Heart left ventricle (tissue), 16 donors: ENCODE data around the gene ARL14EP. TPM values are rescaled to one million over a fixed set of nuclear protein-coding genes. Genes with fewer than 3 reads are reported as not detected.

Experiments
- ATAC-seq, 4 donors: fragments of 200-7000 bp; cut with Tn5 transposase; one replicate each; pipeline ENCODE4 v1.9.1; 2020 to 2022; ENCODE audit warnings: moderate library complexity in 4 of 4, mild to moderate bottlenecking in 3 of 4, moderate number of reproducible peaks in 1 of 4
- DNase-seq, 5 donors: peaks; one replicate each; pipeline ENCODE4 v3.0.0-alpha.2; 2020
- H3K27ac ChIP-seq, 12 donors: fragments of 200-600 bp; sonication (generic) in 4 of 12; one replicate each; pipeline versions ENCODE4 v1.5.0 to v1.8.0; 2016 to 2022; ENCODE audit warnings: mild to moderate bottlenecking in 2 of 12
- H3K27me3 ChIP-seq, 9 donors: fragments of 200-600 bp; sonication (generic) in 2 of 9; one replicate each; pipeline versions ENCODE4 v1.5.1 to v1.8.0; 2016 to 2022; ENCODE audit warnings: mild to moderate bottlenecking in 3 of 9
- H3K36me3 ChIP-seq, 9 donors: fragments of 200-600 bp; sonication (generic) in 2 of 9; one replicate each; pipeline versions ENCODE4 v1.5.0 to v1.8.0; 2018 to 2022; ENCODE audit warnings: mild to moderate bottlenecking in 2 of 9
- H3K4me1 ChIP-seq, 12 donors: fragments of 200-600 bp; sonication (generic) in 4 of 12; one replicate each; pipeline versions ENCODE4 v1.5.0 to v1.8.0; 2016 to 2022; ENCODE audit warnings: mild to moderate bottlenecking in 3 of 12
- H3K4me3 ChIP-seq, 12 donors: fragments of 200-600 bp; sonication (generic) in 4 of 12; one replicate each; pipeline versions ENCODE4 v1.5.0 to v1.8.0; 2017 to 2022; ENCODE audit warnings: mild to moderate bottlenecking in 9 of 12, moderate library complexity in 4 of 12
- H3K9me3 ChIP-seq, 12 donors: fragments of 200-600 bp; sonication (generic) in 4 of 12; one replicate each; pipeline versions ENCODE4 v1.5.0 to v1.8.0; 2016 to 2022; ENCODE audit warnings: mild to moderate bottlenecking in 1 of 12
- POLR2A ChIP-seq, 2 donors: fragments of 450-650 bp; IDR thresholded peaks; one replicate each; pipeline ENCODE4 v1.6.1; 2017; ENCODE audit warnings: antibody characterized with exemption in 2 of 2, mild to moderate bottlenecking in 2 of 2, moderate library complexity in 2 of 2
- WGBS, 4 donors: extraction: QIAGEN DNeasy Blood & Tissue Kit in 2 of 4; methylation state at CpG; one replicate each; pipeline versions ENCODE4 v1.1.5 to v1.1.7; 2013 to 2018; 5-methylcytosine and 5-hydroxymethylcytosine counted together
- intact Hi-C, 10 donors: fragments of 100-400 bp; cut with DNase I; formaldehyde crosslinking; loops; one replicate each; pipeline versions ENCODE4 v1.11.1 to v1.14.2; 2022
- polyA plus RNA-seq, 2 donors: library from polyadenylated mRNA; stranded (reverse); fragments of 200-250 nt; gene quantifications; one replicate each; pipeline ENCODE4 v1.2.3, GENCODE V29; 2013
- total RNA-seq, 9 donors: library from RNA; depleted of rRNA in 2 of 9; stranded (reverse); fragments of >200 nt in 2 of 9; fragmentation: NEBNext Ultra II Directional in 3 of 9; extraction: Animal tissue kit (Norgen Biotek cat#: 25700) in 3 of 9; gene quantifications; one replicate each; pipeline versions ENCODE4 v1.1.0 to v1.2.4, GENCODE V29; 2016 to 2023
- TF ChIP-seq, protein P1 (sequence below), 12 donors: fragments of 200-600 bp; sonication (generic) in 4 of 12; IDR thresholded peaks; one replicate each; pipeline versions ENCODE4 v1.5.0 to v1.8.0; 2018 to 2022; ENCODE audit warnings: antibody characterized with exemption in 12 of 12, mild to moderate bottlenecking in 5 of 12
- donor health status: ischemic (EF 13 %, LVEDD 7.1; RV severe dilation, severe dysfunction).
- donor health status: healthy with polysubstance abuse.
- donor health status: DM: no; HTN: yes; CAD: no.
- donor health status: DM: no; HTN: no; CAD: no.
- donor health status: ischemic (EF 25% LVEDD 6.9; RV normal size, moderate dysfunction).
- donor health status: ischemic (EF 25% LVEDD 5.7; RV mildly dilated, moderate dysfunction).
- donor health status: healthy.
- donor health status: DM: yes; HTN: yes; CAD: no.
- donor health status: ischemic (EF 35%, LVEDD 5.7; RV mildly dilated, moderate dysfunction).
- donor health status: nonischemic (EF 11% LVEDD 7.7; RV severe dilation, severe dysfunction).
- donor health status: DM: yes; HTN: yes; CAD: no.
- donor health status: PGD.
- donor health status: ischemic (EF 29% LVEDD 5.4; RV normal size, mild dysfunction).
- donor health status: nonischemic (EF 23%, LVEDD 6.1; RV moderate dilation, normal function).

The ARL14EP gene
- total and polyA plus RNA-seq, 11 donors, result 13.1 to 43.8 (median 30.1) TPM

GRCh38 chr11:30291331-30291730 lies 31.6 kb upstream of the ARL14EP start:
- H3K4me3 ChIP-seq, result no peak overlapping the region
- TF ChIP-seq, protein P1, sequence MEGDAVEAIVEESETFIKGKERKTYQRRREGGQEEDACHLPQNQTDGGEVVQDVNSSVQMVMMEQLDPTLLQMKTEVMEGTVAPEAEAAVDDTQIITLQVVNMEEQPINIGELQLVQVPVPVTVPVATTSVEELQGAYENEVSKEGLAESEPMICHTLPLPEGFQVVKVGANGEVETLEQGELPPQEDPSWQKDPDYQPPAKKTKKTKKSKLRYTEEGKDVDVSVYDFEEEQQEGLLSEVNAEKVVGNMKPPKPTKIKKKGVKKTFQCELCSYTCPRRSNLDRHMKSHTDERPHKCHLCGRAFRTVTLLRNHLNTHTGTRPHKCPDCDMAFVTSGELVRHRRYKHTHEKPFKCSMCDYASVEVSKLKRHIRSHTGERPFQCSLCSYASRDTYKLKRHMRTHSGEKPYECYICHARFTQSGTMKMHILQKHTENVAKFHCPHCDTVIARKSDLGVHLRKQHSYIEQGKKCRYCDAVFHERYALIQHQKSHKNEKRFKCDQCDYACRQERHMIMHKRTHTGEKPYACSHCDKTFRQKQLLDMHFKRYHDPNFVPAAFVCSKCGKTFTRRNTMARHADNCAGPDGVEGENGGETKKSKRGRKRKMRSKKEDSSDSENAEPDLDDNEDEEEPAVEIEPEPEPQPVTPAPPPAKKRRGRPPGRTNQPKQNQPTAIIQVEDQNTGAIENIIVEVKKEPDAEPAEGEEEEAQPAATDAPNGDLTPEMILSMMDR (IDR thresholded peaks at IDR 0.05), result no peak
- no peak for TF ChIP-seq POLR2A (IDR thresholded peaks at IDR 0.05)
- WGBS, 4 donors, result 50 to 66% (median 60%) methylated on average over 4 of the region's 4 CpGs
- DNase-seq, result no peak
- no peak overlapping the region for H3K27ac ChIP-seq
- no peaks in the 10 kb centered on the region for H3K27me3 ChIP-seq
- no peak for ATAC-seq
- H3K9me3 ChIP-seq, result no peaks in the 10 kb centered on the region
- no peaks in the 10 kb centered on the region for H3K4me1 ChIP-seq
- H3K36me3 ChIP-seq, result no peaks in the 10 kb centered on the region
- intact Hi-C loops, result no loop called here

GRCh38 chr11:30292545-30292944 lies 30.4 kb upstream of the ARL14EP start:
- Histone ChIP-seq H3K4me3 (no peak overlapping the region), H3K27me3 (no peaks in the 10 kb centered on the region), H3K9me3 (no peaks in the 10 kb centered on the region), H3K36me3 (no peaks in the 10 kb centered on the region), H3K27ac (no peak overlapping the region), H3K4me1 (no peaks in the 10 kb centered on the region)
- ATAC-seq (no peak), DNase-seq (no peak)
- WGBS, 4 donors, result 76 to 92% (median 87%) methylated on average over 2 of the region's 2 CpGs
- TF ChIP-seq, protein P1 (IDR thresholded peaks at IDR 0.05), result no peak
- TF ChIP-seq POLR2A (IDR thresholded peaks at IDR 0.05), result no peak
- intact Hi-C loops, result no loop called here

DNA sequence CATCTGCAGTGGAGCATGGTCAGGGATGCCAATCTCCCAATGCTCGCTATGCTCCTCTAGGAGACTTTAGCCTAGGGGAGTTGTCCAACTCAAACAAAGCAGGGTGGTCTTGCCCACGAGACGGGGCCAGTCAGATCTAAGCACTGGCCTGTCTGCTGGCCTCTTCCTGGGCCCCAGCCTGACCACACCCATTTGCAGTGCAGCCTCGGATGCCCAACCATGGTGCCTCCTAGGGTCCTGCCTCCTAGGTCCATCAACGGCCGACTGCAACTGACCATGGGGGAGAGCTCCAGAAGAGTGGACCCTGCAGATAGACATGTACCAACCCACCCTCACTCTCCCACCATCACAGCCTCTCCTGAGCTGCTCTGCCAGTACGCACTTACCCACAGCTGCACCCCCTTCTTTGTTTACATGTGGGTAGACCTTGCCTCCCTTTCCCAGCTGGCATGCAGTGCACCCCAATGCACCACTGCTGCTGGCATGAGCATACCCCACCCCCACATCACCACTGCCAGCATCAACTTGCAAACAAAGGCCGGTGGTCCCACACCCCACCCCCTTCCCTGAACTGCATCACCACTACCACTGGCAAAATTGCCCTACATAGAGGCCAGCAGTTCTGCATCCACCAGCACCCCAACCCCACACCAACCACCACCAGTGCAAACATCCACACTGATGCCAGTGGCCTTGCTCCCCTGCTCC lies 27.6 kb upstream of the ARL14EP start:
- WGBS, 4 donors, result 89 to 94% (median 90%) methylated on average over 6 to 8 of the region's 8 CpGs
- no peak overlapping the region for H3K4me3 ChIP-seq
- intact Hi-C loops, result no loop called here
- ATAC-seq (no peak), DNase-seq (no peak)
- H3K36me3 ChIP-seq, result no peaks in the 10 kb centered on the region
- H3K9me3 ChIP-seq, result peaks cover 0 to under 1% (median 0%) of the 10 kb centered on the region in 12 donors
- no peaks in the 10 kb centered on the region for H3K27me3 ChIP-seq
- TF ChIP-seq, protein P1 (IDR thresholded peaks at IDR 0.05), result no peak
- no peak for TF ChIP-seq POLR2A (IDR thresholded peaks at IDR 0.05)
- no peaks in the 10 kb centered on the region for H3K4me1 ChIP-seq
- no peak overlapping the region for H3K27ac ChIP-seq

DNA sequence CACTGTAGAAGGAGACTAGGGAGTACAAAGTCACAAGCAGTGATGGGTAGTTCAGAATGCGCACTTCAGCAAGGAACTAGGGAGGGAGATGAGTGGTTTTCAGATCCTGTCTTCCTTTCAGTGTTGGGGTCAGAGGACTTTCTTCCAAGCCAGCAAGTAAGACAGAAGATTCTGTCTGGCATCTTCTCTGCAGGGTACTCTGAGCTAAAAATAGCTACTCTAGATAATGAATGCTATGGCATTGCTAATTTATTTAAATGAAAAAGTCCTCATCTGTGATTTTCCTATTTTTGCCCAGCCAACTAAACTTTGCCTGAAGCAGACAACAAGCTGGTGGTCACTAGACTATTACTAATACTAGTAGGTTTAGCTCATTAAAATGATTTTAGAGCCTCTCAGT lies 18.3 kb upstream of the ARL14EP start:
- intact Hi-C loops, result no loop called here
- no peak for ATAC-seq
- Histone ChIP-seq H3K9me3 (peaks cover 0 to 6% (median 0%) of the 10 kb centered on the region in 12 donors), H3K4me1 (no peaks in the 10 kb centered on the region), H3K27me3 (no peaks in the 10 kb centered on the region), H3K4me3 (no peak overlapping the region), H3K36me3 (no peaks in the 10 kb centered on the region), H3K27ac (no peak overlapping the region)
- no peak for DNase-seq
- 95 to 100% (median 98%) methylated on average over 1 of the region's 1 CpG for WGBS, 4 donors
- TF ChIP-seq, protein P1 (IDR thresholded peaks at IDR 0.05), result no peak
- no peak for TF ChIP-seq POLR2A (IDR thresholded peaks at IDR 0.05)
